MM.1S (cell line): ENCODE results near the gene NLE1.

ENCODE experiments used
- EZH2 ChIP-seq: fragments of 300-600 bp; sonication (generic); optimal IDR thresholded peaks from 2 replicates; pipeline ENCODE3; 2017; ENCODE audit warnings: low read depth, mild to moderate bottlenecking, antibody characterized with exemption, low read length, mixed read lengths
- TF ChIP-seq, protein P1 (sequence below): fragments of 300-600 bp; sonication (generic); IDR thresholded peaks from 2 replicates; pipeline ENCODE4 v1.5.1; 2016; ENCODE audit warnings: antibody characterized with exemption, low read length, mixed read lengths

GRCh38 chr17:35149941-35150340, 7.8 kb upstream of the NLE1 start:
- no peak for TF ChIP-seq EZH2
- TF ChIP-seq, protein P1, sequence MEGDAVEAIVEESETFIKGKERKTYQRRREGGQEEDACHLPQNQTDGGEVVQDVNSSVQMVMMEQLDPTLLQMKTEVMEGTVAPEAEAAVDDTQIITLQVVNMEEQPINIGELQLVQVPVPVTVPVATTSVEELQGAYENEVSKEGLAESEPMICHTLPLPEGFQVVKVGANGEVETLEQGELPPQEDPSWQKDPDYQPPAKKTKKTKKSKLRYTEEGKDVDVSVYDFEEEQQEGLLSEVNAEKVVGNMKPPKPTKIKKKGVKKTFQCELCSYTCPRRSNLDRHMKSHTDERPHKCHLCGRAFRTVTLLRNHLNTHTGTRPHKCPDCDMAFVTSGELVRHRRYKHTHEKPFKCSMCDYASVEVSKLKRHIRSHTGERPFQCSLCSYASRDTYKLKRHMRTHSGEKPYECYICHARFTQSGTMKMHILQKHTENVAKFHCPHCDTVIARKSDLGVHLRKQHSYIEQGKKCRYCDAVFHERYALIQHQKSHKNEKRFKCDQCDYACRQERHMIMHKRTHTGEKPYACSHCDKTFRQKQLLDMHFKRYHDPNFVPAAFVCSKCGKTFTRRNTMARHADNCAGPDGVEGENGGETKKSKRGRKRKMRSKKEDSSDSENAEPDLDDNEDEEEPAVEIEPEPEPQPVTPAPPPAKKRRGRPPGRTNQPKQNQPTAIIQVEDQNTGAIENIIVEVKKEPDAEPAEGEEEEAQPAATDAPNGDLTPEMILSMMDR: no peak
